Right lobe of liver (tissue), 4 donors: Measurements from ENCODE around the gene ZSWIM9.

Source experiments
- CTCF ChIP-seq, 4 donors: fragments of 200-600 bp in 3 of 4; fragments of 450-650 bp in 1 of 4; IDR thresholded peaks; one replicate each; pipeline versions ENCODE4 v1.5.1 to v1.8.0; 2016 to 2022; ENCODE audit warnings: antibody characterized with exemption in 4 of 4, mild to moderate bottlenecking in 2 of 4
- POLR2A ChIP-seq: fragments of 450-650 bp; IDR thresholded peaks from one replicate; pipeline ENCODE4 v1.6.1; 2017; ENCODE audit warnings: antibody characterized with exemption, mild to moderate bottlenecking
- donor health status: DM: no; HTN: no; CAD: no.
- donor health status: DM: no; HTN: no; CAD: no.
- donor health status: DM: no; HTN: yes; CAD: no.

GRCh38 chr19:48175578-48175977 lies 5.1 kb downstream of the ZSWIM9 start:
- no peak for TF ChIP-seq CTCF (IDR thresholded peaks at IDR 0.05)
- TF ChIP-seq POLR2A, result no peak
